Endothelial cell of umbilical vein (primary cell): ENCODE measurements around the gene CADPS.

Experiments used
- EZH2 ChIP-seq: IDR thresholded peaks from 2 replicates; pipeline ENCODE4 v1.6.1; 2012; ENCODE audit warnings: borderline replicate concordance, low read depth, mild to moderate bottlenecking, moderate library complexity, low read length, inconsistent platforms; ENCODE audit not compliant: severe bottlenecking
- FOS ChIP-seq: IDR thresholded peaks from 2 replicates; pipeline ENCODE4 v1.6.1; 2011; ENCODE audit warnings: mild to moderate bottlenecking, low read length, moderate library complexity, borderline replicate concordance; ENCODE audit not compliant: insufficient read depth
- JUN ChIP-seq: IDR thresholded peaks from 2 replicates; pipeline ENCODE4 v1.6.1; 2011; ENCODE audit warnings: borderline replicate concordance, low read depth; ENCODE audit not compliant: insufficient read length, insufficient read depth
- MAX ChIP-seq: IDR thresholded peaks from 2 replicates; pipeline ENCODE4 v1.6.1; 2011; ENCODE audit not compliant: insufficient read depth, insufficient read length
- POLR2A ChIP-seq: IDR thresholded peaks from 2 replicates; pipeline ENCODE4 v1.6.1; 2012; ENCODE audit warnings: low read depth, mild to moderate bottlenecking, control low read depth, low read length
- POLR2AphosphoS5 ChIP-seq: IDR thresholded peaks from 2 replicates; pipeline ENCODE4 v1.6.1; 2012; ENCODE audit warnings: low read depth, mild to moderate bottlenecking, control low read depth, low read length, moderate library complexity; ENCODE audit not compliant: insufficient read depth
- TF ChIP-seq, protein P1 (sequence below), 2 donors: IDR thresholded peaks; 1 replicate in 1 of 2; 2 replicates in 1 of 2; pipeline ENCODE4 v1.5.1; 2011; ENCODE audit warnings: low read length in 2 of 2, mild to moderate bottlenecking in 2 of 2, moderate library complexity in 2 of 2, control low read depth in 1 of 2, inconsistent platforms in 1 of 2, low read depth in 1 of 2; ENCODE audit not compliant: insufficient read depth in 1 of 2; ENCODE audit errors: extremely low read depth in 1 of 2

DNA sequence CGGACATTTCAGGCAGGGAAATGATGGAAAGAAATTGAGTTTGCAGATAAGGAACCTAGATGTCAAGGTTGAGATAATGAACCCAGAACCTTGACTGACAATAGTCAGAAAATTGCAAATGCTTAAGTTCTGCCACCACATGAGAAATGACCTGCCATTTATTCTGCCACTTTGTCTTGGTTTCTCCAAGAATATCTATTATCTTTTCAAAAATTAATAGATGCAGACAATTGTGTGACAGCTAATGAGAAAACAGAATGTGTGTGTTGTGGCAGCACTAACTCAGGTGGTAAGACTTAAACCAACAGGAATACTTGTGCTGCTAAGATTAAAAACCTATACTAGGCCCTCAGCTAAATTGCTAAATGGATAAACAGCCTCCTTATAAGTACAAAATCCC lies 52.3 kb downstream of the CADPS start:
- TF ChIP-seq, protein P1, sequence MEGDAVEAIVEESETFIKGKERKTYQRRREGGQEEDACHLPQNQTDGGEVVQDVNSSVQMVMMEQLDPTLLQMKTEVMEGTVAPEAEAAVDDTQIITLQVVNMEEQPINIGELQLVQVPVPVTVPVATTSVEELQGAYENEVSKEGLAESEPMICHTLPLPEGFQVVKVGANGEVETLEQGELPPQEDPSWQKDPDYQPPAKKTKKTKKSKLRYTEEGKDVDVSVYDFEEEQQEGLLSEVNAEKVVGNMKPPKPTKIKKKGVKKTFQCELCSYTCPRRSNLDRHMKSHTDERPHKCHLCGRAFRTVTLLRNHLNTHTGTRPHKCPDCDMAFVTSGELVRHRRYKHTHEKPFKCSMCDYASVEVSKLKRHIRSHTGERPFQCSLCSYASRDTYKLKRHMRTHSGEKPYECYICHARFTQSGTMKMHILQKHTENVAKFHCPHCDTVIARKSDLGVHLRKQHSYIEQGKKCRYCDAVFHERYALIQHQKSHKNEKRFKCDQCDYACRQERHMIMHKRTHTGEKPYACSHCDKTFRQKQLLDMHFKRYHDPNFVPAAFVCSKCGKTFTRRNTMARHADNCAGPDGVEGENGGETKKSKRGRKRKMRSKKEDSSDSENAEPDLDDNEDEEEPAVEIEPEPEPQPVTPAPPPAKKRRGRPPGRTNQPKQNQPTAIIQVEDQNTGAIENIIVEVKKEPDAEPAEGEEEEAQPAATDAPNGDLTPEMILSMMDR (IDR thresholded peaks at IDR 0.05; ENCODE audit: extremely low read depth in 1 of 2, insufficient read depth in 1 of 2, low read depth in 1 of 2, low read length in 2 of 2) = no peak
- no peak for TF ChIP-seq POLR2A
- TF ChIP-seq EZH2 = no peak
- TF ChIP-seq JUN = no peak
- TF ChIP-seq POLR2AphosphoS5 = no peak
- TF ChIP-seq MAX = no peak
- no peak for TF ChIP-seq FOS
